HG02642 (cell line): Measurements from ENCODE around the gene IRF2.

Experiments used
- ATAC-seq: cut with Tn5 transposase; IDR thresholded peaks from one replicate; pipeline ENCODE4 v1.9.1; 2021; ENCODE audit warnings: mild to moderate bottlenecking; ENCODE audit not compliant: unreplicated experiment, poor library complexity

The IRF2 gene

DNA sequence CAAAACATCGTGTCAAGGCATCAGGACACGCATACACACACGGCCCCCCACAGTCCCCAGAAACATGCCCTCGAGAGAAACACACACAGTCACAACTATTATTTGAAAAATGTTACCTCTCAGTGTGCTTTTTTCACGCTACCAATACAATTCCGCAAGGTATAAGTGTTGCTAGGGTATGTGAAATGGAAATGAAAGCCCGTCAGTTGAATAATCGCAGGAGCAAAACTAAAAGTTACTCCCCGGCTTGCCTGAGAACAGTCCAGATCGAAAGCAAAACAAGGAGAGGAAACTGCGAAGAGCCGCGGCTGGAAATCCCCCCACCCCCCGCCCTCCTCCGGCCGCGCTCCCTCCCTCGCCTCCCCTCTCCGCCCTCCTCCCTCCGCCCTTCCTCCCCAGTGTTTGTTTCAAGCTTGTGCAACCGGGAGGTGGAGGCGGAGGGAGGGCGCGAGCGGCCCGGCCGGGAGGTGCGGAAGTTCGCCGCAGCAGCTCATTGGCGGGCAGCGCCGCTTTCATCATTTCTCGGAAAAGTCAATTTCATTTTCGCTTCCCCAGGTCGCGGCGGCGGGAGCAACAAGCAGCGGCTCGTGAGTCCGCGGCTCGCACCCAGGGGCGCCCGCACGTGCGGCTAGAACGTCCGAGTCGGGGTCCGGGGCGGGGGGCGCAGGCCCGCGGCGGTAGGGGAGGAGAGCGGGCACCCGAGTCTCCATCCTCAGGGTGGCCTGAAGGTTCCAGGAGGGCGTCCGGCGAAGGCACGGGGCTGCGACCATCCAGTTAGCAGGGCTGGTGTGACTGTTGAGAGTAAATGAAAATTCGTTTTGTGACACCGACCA is at the start of gene IRF2:
IRF2 (minus strand) TSS at position 288 of the 833 bp plus-strand sequence. CDS start 45,486 bp downstream, outside the sequence.
- ATAC-seq, result peak; percentile 66

DNA sequence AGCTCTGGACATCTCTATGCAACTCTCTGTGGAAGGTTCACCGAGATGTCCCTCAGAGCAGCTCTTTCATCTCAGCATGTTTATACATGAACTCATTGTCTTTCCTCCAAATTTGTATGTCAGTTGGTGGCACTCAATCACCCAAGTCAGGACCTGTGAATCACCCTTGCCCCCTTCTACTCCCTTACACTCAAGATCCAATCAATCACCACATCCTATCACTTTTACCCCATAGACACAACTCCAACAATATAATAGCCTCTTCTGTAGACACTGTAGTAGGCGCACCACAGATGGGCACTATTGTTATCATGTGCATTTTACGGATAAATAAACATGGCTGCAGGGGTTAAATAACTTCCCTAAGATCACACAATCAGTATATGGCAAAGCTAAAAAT is 41.3 kb upstream of the IRF2 start:
- no peak for ATAC-seq

DNA sequence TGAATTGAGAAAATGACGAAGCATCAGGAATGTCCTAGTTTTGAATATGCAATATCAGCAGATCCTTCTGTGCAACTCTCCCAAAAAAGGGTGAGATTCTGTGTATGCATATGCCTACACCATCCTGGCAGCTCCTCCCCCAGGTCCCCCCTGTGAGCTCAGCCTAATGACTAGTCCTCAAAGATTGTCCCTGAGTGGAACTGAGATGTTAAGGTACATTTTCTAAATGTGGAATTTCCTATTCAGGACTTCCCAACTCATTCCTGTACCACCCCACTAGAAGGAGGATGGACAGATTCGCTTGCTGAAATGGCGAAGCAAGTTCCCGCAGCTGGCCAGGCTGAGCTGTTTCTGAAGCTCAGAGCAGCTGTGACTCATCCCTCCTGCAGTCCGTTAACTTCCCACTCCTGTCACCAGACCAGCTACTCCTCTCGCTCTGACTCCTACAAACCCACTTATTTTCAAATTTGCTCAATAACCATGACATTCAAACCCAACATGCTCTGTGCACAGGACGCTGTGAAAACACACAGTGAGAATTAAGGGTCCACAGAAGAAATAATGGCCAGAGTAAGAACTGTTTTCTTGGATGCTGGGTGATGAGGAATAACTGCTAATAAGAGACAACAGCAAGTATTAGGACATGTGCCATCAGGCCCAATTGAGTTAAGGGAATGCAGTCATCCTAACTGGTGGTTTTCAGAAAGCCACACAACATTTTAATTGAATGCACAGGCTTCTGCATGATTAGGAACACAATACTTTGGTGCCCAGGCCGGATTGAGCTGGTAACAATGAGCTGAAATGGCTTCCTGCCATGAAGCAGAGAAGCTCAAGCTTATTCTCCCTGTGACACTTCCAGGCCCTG is 40.0 kb upstream of the IRF2 start:
- ATAC-seq, result peak; percentile 96

DNA sequence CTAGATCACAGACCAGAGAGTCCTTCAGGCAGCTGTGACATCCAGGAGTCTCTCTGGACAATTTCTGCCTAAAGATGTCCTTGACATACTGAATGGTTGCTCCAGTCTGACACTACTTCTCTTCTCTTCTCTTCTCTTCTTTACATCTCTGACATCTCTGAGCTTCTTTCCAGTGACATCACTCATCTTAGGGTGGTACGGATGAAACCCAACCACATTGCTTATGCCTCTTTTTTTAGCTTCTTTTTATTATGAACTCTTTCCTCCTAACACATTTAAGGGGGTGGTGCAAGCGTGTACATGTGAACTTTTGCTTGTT is 39.4 kb upstream of the IRF2 start:
- peak; percentile 7 for ATAC-seq

DNA sequence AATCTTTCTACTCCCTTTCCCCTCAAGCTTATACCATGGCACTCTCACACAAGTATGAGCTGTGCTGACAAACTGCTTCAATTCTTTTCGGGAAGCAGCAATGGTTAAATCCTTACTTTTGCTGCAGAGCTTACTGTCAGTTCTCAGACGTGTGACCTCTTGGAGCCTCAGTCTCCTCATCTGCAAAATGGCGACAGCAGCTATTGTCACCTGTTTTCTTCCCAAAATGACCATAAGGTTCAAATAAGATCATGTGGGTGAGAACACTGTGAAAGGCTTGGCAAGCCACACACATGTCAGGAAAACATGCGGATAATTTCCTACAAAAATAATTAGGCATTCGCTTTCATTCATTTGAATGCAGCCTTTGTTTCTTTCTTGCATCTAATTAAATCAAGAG is 36.8 kb upstream of the IRF2 start:
- no peak for ATAC-seq

DNA sequence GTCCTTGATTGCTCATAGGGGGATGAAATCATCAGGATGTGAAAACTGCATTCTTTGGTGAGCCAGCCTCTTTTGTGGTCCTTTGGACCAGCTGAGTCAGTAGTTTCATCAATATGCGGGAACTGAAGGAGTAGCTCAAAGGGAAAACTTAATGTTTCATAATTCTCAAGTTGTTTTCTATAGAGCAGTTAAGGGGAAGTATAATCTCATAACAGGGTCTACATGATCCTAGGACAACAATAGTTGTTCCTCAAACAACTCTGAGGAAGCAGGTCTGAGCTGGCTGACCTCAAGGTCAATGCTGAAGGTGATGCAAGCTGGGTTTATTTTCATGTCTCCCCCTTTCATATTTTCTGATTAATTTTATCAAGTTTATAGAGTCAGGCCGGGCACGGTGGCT is 36.1 kb upstream of the IRF2 start:
- ATAC-seq, result no peak

DNA sequence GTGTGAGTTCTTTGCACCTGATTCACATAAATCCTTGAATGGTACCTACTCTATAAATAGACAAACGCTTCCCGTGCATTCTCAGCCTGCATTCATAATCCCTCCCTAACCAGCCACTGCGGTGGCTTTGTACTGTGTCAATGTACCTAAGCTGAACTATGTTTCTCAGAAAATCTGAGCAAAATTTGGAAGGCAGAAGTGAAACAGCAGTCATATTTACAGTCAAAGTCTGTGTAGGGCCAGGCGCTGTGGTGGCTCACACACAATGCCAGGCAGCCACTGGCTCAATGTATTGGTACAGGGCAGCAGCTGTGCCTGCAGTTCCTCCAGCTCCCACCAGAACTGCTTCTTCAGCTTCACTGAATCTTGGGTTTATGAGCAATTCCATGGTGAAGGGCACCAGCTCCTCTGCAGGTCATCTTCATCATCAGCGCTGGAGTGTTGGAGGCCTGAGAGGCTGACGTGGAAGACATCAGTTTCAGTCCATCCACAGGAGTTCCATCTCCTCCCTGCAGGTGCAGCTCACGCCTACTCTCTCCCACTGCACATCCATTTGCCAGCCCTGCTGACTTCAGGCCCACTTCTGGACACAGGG is 32.3 kb upstream of the IRF2 start:
- peak; percentile 98 for ATAC-seq

DNA sequence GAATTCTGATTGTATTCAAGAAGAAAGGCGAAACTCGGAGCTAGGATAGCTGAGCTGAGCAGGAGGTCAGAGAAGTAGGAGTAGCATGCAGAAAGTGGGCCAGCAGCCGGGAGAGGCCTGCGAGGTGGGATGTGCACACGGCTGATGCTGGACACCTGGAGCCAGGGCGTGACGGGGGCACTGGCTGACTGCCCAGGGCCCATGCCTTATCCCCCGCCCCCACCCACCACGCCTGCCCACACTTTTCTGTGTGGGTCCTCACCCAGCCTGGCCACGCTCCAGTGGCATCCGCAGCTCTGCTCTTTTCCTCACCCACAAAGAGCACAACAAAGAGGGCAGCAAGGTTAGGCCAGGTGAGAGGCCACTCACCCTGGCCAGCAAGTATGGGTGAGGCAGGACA is 30.0 kb upstream of the IRF2 start:
- no peak for ATAC-seq

DNA sequence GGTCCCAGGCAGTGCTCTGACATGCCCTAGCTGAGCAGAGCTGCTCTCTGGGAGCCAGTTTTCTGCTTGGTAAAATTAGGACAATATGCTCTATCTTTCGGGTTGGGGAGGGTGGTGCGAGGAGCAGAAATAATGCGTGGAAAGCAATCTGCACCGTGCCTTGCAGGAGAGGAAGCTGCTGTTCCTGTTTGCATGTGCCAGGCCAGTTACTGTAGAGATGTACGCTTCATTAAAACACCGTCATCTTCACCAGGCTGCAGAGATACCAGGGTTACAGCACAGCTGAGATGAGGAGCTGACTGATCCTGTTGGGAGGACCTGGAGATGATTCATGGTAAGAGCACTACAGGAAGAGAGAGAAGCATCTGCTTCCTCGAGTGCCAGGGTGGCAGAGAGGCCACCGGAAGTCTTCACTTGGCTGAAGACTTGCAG is 29.5 kb upstream of the IRF2 start:
- ATAC-seq, result no peak

DNA sequence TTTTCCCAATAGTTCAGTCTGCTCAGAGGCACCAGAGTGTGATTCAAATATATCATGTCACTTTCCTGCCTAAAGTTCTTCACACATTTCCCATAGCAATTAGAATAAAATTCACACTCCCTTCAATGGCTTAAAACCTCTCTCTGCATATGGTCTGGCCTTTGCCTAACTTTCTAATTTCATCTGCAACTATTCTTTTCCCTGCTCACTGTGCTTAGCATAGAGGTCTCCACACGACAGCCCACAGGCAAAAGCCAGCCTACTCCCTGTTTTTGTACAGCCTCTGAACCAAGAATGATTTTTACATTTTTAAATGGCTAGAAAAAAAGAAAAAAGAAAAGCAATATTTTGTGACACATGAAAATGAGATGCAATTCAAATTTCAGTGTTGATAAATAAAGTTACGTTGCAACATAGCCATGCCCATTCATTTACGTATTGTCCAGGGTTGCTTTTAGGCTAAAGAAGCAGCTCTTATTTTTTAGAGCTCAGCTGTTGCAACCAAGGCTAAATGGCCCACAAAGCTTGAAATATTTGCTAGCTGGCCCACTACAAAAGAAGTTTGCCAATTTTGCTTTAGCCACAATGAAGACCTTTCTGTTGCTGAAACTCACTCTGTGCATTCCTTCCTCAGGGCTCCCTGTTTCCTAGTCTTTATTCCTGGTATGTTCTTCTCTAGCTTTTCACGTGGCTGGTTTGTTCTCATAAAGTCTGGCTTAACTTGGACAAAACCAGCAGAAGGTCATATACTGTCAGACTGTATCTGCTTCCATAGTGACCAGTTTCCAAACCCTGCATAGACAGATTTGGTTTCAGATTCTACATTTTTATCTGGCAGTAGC is 26.6 kb upstream of the IRF2 start:
- no peak for ATAC-seq

DNA sequence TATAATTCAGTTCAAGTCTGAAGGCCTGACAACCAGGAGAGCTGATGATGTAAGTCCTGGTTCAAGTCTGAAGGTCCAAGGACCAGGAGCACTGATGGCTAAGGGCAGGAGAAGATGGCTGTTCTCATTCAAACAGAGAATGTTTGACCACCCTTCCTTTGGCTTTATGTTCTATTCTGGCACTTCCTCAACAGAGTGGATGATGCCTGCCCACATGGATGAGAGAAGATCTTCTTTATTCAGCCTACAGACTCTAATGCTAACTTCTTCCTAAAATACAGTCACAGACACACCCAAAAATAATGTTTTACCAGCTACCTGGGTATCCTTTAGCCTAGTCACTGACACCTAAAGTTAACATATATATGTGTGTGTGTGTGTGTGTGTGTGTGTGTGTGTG is 25.6 kb upstream of the IRF2 start:
- ATAC-seq, result no peak

DNA sequence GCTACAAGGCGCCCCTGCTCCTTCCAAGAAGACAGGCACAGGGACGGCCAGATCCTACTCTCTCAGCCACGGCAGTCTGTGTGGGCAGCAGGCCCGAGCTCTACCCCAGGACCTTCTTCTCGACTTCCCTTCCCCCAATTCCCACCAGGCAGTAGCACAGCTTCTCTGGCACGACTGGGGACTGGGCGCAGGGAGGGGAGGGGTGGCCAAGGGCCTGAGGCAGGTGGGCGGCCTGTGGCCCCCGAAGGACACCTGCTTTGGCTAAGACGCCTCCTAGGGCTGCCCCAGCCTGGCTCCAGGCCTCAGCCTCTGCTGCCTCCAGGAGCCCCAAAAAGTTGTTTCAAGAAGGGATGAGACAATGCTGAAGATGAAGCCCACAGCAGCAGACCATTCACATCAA is 24.2 kb upstream of the IRF2 start:
- ATAC-seq, result no peak

DNA sequence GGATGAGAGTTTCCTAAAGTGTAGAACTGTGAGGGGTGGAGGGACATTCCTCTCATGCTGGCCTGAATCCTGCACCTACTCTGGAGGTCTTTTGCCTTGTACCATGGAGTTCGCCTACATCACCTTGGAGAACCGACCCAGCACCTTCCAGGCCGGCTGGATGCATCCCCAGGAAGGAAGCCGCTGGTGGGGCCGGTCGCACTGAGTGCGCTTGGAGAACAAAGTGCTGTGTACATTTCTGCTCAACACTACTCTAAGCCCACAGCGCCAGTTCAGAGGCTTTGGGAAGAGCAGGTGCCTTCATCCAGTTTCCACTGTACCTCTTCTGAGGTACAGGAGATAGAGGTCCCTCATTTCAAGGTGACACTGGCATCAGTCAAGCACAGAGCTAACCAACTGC is 15.4 kb upstream of the IRF2 start:
- ATAC-seq, result no peak

DNA sequence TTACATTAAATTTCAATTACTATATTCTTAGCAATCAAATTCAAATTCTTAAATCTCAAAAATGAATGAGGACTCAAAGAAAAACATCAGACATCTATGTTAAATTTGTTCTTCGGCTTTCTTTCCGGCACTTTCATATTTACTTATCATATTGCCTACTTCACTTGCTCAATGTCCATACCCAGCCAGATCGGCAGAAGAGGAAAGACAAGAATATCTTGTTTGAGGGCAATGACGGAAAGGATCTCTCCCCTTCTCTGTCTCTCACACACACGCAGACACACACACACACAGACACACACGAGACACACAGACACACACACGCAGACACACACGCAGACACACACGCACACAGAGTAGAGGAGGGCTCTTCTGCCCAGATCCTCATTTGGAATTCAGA is 13.2 kb upstream of the IRF2 start:
- no peak for ATAC-seq

DNA sequence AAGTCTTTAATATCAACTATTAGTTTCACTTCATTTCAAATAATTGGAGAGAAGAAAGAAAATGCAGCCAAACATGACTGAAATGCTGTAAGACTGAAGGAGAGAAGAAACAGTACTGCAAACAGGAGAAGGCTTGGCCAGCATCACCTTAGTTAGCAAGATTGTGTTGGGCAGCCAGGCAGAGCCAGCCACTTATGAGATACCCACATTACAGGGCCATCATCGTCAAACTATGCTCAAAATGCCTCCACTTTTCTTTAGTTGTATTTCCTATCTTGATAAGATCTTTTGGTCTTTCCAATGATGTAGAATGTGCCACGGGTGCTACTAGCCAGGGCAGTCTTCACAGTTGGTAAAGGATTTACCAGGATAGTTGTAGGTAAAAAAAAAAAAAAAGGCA is 10.9 kb upstream of the IRF2 start:
- no peak for ATAC-seq

DNA sequence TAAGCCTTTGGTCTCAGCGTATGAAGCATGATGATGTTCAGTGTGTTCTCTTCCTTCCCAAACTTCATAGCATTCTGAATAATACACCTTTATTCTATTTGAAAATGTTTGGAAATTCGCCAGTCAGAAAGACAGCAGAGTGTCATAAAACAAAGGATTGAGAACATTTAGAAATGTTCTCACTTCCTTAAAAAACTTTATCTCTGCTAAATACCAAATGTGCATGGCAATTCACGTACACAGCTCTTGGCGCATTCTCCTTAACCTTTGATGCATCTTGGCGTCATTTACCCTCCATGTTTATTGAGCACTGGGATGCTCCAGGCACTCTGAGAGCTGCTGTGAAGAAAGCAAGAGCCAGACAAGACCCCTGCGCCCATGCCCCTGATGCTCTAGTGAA is 7.2 kb upstream of the IRF2 start:
- no peak for ATAC-seq

DNA sequence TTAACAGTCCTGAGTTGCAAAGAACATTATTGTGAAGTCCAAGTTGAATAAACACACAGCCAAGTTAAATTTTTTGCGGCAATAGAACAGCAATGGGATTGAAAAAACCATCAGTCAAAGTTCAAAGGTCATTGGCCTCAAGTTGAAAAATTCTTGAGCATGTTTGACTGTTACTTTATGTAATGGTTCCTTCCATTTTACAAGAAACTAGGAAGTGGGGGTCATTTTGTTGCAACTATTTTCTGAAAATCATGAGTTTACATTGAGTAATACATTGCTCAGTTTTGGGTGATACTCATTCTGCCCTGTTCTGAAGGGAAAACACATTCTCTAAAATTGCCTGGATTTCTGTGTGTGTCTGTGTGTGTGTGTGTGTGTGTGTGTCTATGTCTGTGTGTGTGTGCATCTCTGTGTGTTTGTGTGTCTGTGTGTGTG is 5.2 kb upstream of the IRF2 start:
- no peak for ATAC-seq

DNA sequence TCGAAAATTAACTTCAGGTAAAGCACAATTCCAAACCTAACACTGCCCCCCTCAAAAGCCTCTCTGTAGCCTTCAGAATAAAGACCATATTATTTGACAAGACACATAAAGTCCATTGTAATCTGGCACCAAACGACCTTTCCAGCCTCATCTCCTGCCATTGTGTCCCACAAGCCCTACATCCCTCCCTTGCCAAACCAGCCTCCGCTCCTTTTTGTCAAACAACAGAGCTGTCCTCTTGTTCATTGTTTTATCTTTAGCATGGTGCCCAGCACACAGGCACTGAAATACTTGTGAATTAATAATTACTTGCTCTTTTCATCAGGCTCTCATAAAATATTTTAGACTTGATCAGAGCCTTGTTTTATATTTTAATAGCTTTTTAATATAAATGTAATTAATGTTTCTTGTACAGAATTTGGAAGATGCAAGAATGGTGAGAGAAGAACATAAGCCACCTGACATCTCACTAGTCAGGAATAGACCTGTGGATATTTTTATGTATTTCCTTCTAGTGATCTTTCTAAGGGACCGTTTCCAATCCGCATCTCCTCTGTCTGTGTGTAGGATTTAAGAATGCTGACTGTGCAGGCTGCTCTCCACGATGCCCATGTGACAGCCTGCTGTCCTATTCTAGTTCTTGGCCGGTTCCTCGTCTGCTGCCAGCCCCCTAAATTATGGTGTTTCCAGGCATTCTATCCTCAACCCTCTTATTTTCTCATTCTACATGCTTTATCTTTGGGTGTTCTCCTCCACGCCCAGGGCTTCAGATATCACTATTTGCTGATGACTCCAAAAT is 3.0 kb upstream of the IRF2 start:
- no peak for ATAC-seq

DNA sequence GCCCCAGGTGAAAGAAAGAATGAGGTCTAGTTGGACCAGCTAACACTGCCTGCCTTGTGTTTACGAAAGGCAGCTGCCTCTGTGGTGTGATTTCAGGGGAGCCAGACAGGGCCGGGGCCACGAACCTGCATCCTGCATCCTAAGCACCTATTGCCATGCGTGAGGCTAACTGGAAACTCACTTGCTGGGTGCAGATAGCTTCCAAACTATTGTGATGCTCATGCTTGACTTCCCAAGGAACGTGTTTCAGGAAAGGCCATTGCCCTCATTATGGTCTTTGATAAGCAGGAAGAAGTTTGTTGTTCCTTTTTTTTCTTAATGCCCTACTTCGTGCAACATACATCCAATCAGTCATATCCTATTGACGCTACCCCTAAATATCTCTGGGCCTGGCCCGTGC is 2.3 kb upstream of the IRF2 start:
- ATAC-seq, result no peak

DNA sequence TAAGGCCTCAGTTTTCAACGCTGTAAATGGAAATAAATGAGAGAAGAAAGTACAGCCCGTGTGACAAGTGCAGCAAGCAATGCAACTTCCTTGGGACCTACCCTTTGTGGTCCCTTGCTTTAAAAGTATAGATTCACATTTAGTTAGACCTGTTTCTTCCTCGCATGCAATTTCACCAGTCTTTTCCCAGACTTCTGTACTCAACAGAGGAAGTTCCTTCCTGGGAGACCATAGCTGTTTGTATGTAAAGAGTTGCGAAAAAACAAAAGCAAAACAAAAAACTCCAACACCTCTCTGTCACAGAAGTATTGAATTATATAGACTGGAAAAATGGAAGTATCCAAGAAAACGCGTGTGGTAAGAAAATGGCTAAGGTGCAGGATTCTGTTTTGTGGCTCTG is 1.1 kb upstream of the IRF2 start:
- no peak for ATAC-seq
